HG03103 (cell line): Measurements from ENCODE around the gene CSF1.
"Not testable (repeated sequence)": the region's sequence is repeated elsewhere in the genome, so short reads cannot be mapped to it uniquely, and the experiment has no call there.

Experiments used
- ATAC-seq: cut with Tn5 transposase; IDR thresholded peaks from one replicate; pipeline ENCODE4 v1.9.1; 2021; ENCODE audit warnings: low read depth; ENCODE audit not compliant: unreplicated experiment

The CSF1 gene, protein sequence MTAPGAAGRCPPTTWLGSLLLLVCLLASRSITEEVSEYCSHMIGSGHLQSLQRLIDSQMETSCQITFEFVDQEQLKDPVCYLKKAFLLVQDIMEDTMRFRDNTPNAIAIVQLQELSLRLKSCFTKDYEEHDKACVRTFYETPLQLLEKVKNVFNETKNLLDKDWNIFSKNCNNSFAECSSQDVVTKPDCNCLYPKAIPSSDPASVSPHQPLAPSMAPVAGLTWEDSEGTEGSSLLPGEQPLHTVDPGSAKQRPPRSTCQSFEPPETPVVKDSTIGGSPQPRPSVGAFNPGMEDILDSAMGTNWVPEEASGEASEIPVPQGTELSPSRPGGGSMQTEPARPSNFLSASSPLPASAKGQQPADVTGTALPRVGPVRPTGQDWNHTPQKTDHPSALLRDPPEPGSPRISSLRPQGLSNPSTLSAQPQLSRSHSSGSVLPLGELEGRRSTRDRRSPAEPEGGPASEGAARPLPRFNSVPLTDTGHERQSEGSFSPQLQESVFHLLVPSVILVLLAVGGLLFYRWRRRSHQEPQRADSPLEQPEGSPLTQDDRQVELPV

DNA sequence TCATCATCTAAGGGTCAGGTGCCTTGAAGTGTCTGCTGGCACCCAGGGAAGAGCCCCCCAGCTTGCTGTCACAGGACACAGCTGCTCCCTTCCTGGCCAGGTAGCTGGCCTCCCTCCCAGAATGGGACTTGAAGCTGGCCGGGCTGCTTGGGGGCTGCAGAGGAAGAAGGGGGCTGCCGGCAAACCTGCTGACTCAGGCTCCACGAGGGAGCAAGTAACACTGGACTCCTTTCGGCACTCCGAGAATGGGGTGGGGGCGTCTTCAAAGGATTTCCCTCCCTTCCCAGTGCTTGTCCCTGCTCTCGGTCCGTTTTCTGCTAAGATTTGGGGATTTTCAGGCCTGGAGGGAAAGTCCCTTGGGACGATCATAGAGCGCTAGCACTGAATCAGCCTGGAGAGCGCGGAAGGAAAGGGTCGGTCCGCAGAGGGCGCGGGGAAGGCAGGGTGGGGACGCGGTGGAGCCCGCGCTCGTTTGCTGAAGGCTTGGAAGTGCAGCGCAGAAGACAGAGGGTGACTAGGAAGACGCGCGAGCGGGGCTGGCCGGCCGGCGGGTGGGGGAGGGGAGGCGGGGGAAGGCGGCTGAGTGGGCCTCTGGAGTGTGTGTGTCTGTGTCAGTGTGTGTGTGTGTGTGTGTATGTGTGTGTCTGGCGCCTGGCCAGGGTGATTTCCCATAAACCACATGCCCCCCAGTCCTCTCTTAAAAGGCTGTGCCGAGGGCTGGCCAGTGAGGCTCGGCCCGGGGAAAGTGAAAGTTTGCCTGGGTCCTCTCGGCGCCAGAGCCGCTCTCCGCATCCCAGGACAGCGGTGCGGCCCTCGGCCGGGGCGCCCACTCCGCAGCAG, at the start of gene CSF1:
CSF1 (plus strand) TSS at position 727 of the 840 bp plus-strand sequence. CDS start 175 bp downstream, outside the sequence.
- no peak for ATAC-seq

DNA sequence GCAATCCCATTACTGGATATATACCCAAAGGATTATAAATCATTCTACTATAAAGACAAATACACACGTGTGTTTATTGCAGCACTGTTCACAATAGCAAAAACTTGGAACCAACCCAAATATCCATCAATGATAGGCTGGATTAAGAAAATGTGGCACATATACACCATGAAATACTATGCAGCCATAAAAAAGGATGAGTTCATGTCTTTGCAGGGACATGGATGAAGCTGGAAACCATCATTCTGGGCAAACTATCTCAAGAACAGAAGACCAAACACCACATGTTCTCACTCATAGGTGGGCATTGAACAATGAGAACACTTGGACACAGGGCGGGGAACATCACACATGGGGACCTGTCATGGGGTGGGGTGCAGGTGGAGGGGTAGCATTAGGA, 49.0 kb upstream of the CSF1 start:
- ATAC-seq: not testable (repeated sequence)

DNA sequence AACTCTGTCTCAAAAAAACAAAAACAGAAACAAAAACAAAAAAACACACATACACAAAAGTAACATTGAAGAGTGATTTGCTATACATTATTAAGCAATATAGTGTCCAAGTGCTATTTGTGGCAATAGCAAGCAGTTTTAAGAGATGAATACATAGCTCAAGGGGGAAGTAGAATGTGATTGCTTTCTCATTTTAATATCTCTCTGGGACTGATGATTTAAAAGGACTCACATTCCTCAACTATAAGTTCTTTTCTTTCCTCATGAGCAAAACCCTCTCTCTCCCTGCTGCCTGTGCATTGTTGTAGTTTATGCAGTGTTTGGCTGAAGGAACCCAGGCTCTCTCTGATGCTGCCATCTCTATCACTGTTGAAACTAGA, 47.0 kb upstream of the CSF1 start:
- no peak for ATAC-seq

DNA sequence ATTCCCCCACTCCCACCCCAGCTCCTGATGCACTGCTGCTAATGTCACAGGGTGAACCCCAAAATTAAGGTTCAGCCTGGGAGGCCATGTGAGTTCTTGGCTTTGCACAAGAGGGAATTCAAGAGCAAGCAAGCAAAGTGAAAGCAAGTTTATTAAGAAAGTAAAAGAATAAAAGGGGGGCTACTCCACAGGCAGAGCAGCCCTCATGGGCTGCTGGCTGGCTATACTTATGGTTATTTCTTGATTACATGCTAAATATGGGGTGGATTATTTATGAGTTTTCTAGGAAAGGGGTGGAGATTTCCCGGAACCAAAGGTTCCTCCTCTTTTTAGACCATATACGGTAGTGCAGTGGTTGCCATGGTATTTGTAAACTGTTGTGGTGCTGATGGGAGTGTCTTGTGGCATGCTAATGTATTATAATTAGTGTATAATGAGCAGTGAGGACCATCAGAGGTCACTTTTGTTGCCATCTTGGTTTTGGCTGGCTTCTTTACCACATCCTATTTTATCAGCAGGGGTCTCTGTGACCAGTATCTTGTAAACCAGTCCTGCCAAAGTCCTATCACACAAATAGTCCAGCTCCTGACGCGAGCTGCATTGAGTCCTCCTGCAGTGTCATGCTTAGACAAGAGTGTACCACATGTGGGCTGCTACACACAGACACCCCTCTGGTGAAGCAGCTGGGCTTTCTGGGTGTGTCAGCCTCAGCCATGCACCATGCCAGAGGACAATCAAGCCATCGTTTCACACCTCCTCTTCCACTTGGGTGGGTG, 46.4 kb upstream of the CSF1 start:
- no peak for ATAC-seq

DNA sequence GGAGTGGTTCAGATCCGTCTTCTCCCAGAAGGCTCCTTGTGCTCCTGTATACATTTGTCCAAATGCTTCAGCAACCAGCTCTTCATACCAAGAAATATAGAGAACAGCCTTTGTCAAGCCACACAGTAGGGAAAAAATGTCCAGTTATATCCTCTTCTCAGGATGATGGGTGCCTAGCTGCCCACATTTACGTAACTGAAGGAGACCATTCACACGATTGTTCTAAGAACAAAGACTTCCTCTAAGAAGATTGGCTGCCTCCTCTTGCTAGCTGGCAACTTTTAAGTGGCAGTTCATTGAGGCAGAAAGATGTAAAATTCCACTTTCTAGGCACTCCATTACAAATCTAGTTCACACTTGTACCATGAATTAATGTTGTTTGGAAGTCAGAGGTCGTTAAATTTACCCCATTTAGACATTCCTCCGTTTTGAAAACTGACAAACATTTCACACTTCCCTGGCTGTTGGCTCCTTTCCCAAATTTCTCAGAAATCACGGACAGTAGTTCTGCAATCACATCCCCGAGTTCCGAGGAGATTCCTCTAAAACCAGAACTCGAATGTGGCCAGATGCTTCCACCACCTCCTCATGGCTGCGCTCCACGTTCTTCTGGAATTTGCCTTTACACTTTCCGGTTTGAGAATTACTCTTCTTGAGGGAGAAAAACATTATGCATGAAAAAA, 45.6 kb upstream of the CSF1 start:
- ATAC-seq: no peak

DNA sequence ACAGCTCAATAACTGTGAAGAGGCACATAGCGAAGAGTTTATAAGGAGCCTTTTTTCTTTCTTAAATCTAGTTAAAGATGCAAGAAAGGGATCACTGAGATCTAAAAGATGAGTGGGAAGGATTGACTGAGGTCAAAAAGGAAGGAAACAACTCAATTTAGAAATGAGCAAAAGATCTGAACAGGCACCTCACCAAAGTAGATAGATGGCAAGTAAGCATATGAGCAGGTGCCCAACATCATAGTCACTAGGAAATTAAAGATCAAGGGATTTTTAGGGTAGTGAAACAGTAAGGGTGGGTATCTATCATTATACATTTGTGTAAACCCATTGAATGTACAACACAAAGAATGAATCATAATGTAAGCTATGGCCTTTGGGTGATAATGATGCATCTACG, 44.6 kb upstream of the CSF1 start:
- no peak for ATAC-seq

DNA sequence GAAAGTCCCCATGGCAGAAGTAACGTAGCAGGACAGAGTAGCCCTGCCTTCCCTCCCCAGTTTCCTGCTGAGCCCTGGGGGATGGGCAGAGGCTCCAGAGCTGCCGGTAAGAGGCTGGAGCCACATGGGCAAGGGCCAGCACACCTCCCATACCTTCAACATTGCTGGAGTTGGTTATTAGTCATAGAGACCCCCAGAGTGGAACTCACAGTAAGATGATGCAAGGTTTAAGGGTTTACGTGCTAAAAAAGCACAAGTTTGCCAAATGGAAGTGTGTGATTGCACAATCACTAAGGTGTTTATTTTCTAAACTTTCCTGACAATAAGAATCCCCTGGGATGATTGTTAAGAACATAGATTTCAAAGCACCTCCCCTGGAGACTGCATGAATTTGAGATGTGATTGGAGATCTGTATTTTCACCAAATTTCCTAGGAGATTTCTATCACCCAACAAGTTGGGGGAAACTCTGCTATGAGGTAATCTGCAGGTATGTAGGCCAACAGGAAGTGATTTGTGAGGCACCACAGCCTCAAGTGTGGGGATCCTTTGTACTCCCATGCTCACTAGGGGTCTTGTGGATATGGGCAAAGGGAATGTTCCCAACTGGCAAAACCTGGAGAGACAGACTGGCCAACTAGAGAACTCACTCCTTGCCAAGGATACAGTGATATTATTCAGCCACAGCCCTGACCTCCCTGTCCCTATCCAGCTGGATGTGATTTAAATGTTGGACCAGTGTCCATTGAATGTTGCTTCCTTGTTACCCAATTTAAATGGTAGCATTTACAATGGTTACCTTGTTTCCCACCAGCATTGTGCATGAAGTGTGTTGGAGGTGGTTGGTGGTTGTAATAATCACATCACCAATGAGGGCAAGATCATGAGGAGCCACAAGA, 37.1 kb upstream of the CSF1 start:
- no peak for ATAC-seq

DNA sequence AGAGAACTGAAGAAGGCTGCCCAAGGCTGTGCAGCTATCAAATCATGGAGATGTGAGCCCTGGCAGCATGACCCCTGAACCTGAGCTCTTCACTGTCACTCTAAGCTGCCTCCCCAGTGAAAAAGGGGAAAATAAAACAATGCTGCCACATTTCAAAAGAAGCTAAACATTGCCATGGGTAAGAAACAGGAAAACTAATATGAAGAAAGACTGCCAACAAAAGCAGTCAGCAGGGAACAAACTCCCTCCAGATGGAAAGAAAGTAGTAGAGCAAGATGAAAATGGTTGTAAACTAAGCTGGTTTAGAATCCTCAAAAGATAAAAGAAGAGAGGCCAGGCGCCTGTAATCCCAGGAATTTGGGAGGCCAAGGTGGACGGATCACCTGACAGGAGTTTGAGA, 36.2 kb upstream of the CSF1 start:
- no peak for ATAC-seq

DNA sequence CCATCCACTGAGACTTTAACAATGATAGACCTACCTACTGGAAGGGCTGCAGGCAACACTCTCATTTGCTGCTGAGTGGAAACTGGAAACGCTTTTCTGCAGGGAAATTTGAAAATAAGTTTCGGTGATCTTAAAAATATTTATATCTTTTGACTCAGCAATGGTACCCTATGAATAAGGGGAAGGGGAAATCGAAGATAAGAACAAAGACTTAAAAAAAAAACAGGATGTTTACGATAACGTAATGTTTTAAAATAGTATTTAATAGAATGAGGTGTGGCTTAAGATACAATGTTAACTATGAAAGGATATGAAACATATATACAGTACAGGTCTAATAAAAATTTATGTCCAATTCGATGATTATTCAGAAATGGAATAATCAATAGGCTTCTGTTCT, 34.8 kb upstream of the CSF1 start:
- no peak for ATAC-seq

DNA sequence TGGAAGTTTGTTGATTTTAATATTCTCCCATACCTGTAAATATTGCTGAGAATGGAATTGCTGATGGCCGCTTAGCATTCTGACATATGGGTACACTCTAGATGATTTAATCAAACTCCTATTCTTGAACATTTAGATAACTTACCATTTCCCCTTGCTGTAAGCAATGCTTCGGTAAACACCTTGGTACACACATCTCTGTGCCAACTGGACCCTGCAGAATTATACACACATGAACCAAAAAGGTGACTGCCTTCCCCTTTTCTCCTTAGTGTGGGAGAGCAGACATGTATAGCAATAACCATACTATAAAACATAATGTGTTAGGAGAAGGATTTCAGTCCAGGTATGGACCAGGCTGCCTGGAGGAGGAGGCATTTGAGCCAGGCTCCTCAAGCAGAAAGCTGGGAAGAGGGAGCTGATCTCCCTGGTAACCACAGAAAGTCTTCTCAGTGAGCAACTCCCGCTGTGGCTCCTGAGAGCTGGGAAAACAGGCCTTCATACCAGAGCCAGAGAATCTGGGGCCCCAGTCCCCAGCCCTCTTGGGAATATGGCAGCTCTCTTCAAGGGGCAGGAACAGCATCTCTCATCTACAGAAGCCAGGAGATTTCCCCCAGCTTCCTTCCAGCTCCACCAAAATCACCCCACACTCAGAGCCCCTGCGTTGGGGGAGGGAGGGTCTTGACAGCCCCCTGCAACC, 33.9 kb upstream of the CSF1 start:
- no peak for ATAC-seq

DNA sequence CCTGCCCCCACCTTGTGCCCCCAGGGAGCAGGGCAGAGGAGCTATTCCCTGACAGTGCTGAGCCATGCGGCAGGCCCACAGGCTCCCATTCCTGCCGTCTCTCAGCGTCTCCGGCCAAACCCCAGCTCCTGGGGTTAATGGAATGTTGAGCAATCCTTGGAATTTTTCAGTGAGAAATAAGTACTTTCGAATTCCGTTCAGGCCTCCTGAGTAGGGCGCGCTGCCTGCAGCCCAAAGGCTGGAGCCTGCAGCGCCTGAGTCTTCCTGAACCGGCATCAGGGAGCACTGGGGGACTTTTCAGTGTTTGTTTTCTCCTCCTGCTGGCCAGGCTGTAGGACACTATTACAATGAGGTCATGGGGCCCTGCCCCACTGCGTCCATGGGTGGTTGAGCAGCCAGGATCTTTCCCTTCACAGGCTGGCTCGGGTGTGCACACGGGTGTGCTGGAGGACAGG, 33.3 kb upstream of the CSF1 start:
- ATAC-seq: no peak

DNA sequence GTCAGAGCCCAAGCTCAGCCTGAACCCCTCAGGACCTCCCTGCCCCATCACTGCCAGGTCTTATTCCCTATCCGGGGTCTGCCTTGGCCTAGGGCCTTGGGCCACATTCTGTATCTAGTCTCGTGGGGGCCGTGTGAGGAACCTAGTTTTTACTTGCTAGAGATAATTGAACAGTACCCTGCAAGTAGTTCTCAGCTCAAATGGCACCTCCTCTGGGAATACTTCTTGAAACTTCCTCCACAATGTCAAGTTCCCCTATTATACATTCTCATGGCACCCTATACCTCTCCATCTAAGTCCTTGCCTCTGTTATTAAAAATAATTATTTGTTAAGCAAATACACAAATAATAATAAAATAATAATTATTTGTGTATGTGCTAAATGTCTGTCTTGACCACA, 32.9 kb upstream of the CSF1 start:
- ATAC-seq: no peak

DNA sequence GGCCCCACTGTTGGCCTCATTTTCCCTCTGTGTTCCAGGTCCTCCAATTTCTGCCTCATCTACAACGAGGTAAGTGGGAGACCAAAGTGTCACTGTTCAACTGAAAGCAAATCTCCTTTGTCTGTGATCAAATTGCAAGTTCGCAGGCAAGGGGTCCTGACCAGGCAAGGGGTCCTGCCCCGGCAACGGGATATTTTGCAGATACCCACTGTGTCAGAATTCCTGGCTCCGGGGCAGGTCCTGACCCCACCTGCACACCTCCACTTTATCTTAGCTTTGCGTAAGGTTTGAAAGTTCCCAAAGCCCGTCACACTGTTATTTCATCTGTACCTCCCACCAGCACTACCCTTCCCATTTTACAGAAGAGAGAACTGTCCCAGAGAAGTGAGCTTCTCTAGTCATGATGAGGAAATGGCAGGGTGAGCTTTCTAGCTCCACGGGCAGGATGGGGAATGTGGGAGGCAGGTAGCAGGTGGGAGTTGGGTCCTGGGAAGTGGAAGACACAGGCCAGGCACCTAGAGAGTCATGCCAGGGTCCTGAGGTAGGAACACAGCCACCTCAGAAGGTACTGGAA, 32.0 kb upstream of the CSF1 start:
- ATAC-seq: no peak

DNA sequence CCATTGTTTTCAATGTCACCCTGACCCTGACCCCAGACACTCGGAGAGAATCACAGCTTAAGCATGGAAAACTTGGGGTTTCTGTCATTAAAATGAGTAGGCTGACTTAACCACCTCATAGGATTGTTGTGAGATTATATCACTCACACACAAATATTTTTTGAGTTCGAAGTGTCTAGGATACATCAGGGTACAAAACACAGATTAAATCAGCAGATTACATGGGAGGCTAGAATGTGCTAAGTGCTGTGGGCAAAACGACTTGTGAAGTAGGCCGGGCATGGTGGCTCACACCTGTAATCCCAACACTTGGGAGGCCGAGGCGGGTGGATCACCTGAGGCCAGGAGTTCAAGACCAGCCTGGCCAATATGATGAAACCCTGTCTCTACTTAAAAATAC, 31.3 kb upstream of the CSF1 start:
- ATAC-seq: not testable (repeated sequence)

DNA sequence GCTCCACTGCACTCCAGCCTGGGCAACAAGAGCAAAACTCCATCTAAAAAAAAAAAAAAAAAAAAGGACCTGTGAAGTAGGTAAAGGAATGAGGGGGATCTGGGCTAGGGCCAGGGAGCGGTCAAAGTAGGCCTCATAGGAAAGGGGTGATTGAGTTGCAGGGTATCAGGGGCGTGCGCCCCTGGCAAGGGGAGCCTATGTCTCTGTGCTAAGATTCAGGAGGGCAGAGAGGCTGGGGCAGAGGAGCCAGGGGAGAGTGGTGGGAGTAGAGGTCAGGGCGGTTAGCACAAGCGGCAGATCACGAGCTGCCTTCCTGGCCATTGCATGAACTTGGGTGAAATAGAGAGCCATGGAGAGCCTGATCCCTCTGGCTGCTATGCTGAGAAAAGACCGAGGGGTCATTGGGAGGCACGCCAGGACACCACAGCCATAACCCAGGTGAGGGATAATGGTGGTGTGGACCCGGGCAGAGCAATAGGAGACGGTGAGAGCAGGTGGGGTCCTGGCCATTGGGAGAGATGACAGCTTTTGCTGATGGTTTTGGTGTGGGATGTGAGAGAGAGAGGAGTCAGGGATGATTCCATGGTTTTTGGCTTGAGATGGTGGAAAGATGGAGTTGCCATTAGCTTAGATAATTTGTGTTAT, 30.6 kb upstream of the CSF1 start:
- ATAC-seq: no peak

DNA sequence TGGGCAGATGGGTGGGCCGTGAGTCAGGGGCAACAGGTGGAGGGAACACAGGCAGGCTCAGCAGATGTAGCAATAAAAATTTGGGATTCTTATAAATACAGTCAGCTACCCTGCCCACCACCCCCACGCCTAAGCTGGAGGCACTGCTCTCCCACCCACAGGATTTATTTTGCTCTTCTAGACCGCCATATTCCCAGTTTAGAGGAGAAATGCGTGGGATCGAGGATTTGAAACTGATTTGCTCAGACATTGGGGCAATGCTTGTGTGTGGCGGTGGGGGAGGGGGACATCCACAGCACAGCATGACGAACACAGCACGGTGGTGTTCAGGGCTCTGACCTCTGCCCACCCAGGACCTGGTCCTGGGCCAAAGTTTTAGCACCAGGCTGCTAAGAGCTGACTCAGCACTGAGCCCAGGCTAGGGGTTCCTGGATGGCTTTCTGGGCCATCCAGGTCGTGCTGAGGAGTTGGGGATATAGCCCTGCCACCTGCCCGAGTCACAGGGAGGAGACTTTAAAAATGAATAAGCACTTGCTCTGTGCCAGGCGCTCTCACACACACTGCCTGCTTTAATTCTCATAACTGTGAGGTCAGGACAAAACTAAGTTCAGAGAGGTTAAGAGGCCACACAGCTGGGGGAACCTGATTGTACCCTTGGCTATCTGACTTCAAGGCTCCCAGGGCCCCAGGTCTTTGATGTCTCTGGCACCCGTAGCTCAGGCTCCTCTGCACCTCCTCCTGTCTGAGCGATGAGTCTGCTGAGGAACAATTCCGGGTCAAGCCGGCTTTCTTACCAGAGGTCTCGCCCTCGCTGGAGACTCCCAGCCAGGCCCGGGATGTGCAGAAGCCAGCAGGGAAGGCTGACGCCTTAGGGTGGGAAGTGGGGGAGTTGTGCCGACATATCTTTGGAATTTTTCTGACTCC, 29.4 kb upstream of the CSF1 start:
- ATAC-seq: no peak

DNA sequence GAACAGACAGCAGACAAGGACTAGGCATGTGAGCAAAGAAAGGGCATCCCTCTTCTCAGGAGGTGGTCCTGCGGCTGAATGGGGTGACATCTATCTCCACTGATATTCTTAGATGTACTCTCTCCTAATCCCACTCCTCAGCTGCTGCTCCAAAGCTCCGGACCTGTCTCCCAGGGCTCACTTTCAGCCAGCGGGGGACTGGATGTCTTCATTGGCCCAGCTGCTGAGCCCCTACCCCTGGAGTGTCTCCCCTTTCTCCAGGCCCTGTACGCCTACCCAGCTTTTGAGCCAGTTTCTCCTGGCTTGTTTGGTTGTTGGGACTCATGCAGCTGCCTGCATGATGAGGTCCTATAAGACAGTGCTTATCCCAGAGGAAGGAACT, 28.8 kb upstream of the CSF1 start:
- ATAC-seq: no peak
